HG02610 (cell line): Measurements from ENCODE around the gene FAM167B.
A peak's percentile ranks its signal among the peaks of the same experiment; 100 is the strongest.

ENCODE experiments used
- ATAC-seq: cut with Tn5 transposase; IDR thresholded peaks from one replicate; pipeline ENCODE4 v1.9.1; 2021; ENCODE audit warnings: mild to moderate bottlenecking, moderate library complexity; ENCODE audit not compliant: unreplicated experiment

FAM167B gene

DNA sequence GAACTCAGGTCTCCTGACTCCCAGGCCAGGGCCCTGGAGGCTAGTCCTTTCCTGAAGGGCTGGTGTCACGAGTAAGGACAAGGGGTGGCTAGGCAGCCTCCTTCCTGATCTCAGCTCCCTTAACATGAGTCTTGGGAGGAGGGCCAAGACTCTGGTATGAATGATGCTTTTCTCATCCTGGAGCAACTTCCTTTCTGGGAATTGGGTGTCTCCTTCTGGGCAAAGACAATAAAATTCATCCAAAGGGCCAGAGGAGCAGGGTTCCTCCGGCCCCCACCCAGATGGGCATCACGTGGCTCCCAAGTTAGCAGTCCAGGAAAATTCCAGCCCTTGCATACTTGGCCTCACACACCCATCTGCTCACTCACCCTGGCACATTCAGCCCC is at the start of gene FAM167B:
Gene FAM167B (plus strand): TSS at position 335 of the 386 bp plus-strand sequence. CDS start 200 bp downstream, outside the sequence.
- no peak for ATAC-seq

DNA sequence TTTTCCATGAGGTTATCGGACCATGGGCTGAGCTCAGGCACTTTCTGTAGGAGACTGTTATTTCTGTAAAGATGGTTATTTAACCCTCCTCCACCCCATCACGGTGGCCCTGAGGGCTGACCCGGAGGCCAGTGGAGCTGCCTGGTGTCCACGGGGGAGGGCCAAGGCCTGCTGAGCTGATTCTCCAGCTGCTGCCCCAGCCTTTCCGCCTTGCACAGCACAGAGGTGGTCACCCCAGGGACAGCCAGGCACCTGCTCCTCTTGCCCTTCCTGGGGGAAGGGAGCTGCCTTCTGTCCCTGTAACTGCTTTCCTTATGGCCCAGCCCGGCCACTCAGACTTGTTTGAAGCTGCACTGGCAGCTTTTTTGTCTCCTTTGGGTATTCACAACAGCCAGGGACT is 49.2 kb upstream of the FAM167B start:
- no peak for ATAC-seq

DNA sequence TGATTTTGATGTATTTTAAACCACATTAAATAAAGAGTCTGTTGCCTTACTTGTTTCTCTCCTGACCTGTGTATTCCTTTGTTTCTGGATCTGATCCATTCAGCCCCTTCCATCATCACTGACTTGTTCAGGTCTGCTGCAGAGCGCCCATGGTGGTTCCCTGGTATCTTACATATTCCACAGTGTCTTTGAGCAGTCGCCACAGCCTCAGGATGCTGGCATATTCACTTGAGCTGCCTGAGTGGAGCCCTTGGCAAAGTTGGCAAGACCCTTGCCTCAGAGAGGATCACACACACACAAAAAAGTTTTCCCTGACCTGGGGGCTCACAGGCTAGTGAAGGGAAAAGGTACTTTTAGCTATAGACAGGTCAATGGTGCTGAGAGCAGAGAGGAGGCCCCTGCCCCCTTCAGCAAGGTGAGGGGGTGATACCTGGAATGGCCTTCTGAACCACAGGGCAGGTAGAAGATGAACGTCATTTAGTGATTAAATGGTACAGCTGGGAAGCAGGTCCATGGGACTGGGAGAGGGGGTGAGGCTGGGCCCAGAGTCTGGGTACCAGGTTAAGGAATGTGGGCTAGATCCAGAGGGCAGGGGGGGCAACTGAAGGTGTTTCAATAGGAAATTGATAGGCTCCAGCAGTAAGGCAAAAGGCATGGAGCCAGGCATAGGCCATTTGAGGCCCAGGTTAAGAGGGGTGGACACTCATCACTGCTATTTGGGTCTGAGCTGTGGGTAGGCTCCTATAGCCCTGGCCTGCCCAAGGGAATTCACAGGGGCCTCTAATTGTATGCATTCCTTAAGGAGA is 48.6 kb upstream of the FAM167B start:
- no peak for ATAC-seq

DNA sequence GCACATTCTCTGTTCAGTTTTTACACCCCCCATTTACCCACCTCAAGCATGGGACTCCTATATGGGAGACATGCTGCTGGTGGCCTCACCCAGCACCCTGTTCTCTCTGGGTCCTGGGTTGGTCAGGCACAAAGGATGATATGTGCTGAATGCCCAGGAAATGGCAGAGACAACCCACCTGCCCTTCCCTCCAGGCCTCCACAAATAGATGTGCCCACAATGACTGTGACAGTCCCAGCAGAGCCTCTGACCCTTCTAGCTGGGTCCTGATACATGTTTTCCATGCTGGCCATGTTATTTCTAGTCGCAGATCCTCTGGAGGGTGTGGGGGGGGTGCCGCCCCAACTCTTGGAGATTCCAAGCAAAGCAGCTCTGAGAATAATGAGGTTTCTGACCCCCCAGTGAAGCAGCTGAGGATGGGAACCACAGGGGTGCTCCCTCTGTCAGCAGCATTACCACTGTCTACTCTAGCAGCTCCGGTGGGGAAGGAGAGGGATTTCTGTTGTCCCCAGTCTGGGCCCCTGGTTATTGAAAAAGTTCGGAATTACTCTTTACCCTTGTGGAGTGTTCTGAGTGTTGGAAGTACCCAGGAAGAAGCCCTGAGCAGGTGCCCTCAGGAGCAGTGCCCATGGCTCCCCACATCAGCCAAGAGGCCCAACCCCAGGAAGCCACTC is 47.8 kb upstream of the FAM167B start:
- no peak for ATAC-seq

DNA sequence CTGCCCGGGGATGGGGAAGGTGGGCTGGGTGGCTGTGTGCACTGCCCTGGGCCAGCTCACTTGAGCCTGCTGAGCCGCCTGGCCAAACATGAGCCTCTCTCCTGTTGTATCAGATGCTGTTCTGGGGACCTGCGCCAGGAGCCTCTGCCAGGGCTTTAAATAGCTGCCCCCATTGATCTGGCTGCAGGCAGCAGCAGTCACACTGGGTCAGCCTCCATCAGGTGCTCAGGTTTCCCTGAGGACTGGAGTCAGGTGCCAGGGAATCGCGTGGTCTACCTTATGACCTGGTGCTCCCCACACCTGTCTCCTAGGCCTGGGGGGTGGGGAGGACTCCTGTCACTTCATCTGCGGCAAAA is 47.3 kb upstream of the FAM167B start:
- no peak for ATAC-seq

DNA sequence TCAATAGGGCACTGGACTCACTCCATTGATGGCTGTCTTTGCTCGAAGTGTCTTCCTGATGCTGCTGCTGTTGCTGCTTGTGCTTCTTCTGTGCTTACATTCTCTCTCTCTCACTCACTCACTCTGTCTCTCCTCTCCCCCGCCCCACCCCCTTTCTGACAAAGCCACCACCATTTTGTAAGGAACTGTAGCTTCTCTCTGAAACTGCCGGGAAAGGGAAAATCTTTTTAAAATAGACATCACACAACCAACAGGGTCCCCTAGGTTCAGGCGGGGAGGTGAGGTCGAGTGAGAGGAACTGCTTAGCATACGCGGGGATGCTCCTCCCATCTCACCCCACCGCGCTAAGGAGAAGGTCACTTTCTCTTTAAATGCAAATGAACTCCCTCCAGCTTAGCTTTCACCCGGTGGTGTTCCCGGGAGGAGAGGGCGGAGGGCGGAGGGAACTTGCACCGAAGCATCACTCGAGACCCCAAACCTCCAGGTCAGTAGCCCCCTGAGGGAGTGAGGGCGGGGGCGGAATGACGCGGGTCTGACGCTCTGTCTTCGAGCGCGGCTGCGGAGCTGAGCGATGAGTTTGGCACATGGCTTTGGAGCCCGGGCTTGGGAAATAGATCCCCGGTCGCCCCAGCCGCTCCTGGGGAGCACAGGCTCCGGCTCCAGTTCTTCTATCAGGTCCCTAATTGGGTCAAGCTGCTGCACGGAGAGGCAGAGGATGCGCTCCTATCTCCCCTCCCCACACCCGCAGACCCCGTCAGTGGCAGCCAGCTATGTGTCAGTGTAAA is 46.6 kb upstream of the FAM167B start, which contains the start of gene CCDC28B:
Gene CCDC28B (plus strand): TSS at position 370 of the 785 bp plus-strand sequence. CDS start 1,341 bp downstream, outside the sequence.
- no peak for ATAC-seq

DNA sequence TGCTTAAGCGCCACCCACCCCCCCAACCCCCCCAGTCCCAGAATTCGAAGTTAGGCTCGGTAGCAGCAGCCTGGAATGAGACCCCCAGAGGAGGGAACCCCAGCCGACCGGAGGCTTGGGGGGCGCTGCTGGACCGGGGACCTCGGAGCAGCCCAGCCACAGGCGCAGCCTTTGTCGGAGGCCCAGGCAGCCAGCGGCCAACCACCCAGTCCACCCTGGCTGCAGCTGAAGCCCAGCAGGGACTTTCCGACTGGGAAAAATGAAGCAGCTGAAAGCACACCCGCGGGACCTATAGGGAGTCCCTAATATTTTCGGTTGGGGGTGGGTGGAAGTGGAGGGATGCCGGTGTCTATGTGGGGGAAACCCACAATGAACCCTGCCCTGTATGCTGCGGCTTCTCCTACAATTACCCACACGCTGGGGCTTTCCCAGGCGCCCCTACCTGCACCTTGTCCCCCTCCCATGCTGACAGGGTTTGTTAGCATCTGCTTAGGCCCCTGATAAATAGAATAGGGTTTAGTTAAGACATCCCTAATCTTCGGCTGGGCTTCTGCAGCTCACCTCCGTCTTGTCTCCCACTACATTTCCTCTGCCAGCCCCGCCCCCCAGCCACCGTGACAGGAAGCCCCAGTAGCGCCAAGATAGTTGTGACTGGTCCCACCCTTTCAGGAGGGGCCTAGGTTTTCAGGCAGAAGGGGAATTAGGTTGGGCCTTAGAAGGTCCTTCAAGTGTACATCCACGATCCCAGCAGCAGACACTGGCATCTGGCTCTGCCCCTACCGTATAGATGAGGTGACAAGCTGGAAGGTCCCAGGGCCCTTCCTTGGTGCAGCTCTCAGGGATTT is 45.8 kb upstream of the FAM167B start:
- ATAC-seq = peak; percentile 30

DNA sequence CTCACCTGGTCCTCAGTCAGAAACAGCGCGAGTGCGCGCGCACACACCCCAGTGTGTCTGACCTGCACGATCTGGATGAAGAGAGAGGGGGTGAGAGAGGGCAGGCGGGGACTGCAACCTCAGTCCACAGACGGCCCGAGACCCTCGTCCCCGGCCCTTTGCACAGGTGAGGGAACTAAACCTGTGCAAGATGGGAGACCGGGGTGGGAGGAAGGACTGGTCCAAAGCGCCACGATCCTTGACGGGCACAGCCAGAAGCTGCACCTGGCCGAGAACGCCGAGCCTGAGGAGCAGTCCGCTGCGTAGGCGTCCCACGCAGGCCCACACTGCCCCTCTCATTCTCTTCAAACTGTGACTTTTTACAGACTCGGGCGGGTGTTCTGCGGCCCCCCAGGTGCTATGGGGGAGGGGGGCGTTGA is 42.1 kb upstream of the FAM167B start:
- no peak for ATAC-seq

DNA sequence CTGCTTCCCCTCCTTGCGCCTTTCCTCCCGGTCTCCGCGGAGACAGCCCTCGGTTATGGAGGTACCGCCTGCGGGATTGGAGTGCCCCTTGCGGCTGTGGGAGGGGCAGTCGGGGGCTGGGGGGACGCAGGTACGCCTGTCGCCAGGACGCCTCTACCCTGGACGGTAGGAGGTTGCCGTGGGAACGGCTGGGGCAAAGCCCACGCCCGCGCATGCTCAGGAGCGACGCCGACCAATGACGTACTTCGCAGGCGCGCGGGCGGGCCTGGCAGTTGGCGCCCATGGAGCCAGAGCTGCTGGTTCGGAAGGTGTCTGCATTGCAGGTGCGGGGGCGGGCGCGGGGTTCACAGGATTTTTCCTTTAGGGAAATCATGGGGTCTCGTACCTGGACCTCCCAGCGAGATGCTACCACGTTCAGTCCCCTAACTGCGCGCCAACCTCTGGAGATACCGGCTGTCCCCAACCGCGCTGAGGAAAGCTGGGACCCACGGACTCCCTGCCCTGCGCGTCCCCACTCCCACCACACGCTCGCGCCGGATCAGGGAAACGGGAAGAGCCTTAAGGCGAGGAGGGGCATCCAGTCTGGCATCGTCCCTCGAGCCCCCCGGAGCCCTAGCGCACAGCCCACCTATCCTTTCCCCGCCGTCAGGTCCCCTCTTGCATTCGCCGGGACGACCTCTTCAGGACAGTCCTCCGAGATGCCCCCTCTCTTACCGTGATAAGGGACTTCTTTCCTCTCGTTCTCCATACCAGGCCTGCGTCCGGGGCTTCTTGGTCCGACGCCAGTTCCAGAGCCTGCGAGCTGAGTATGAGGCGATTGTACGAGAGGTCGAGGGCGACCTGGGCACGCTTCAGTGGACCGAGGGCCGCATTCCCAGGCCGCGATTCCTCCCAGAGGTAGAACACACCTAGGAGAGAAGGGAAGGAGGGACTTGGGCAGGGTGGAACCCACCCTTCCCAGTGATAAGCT is 41.3 kb upstream of the FAM167B start, which contains the start of gene IQCC:
Gene IQCC (plus strand): TSS at position 271 of the 970 bp plus-strand sequence. CDS start 11 bp downstream, at position 282.
- ATAC-seq = peak; percentile 38

DNA sequence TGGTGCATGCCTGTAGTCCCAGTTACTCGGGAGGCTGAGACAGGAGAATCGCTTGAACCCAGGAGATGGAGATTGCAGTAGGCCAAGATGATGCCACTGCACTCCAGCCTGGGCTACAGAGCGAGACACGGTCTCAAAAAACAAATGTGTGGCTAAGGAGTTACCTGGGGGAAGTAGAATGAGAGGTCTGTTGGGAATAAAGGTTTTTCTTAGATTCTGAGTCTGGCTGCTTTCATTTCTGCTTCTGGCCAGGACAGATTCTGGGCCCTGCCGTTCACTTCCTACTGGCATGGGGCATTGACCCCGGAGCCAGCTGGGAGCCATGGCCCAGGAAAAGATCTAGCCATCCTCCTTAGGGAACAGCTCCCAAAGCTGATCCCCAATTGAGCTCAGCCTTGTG is 38.6 kb upstream of the FAM167B start:
- no peak for ATAC-seq

DNA sequence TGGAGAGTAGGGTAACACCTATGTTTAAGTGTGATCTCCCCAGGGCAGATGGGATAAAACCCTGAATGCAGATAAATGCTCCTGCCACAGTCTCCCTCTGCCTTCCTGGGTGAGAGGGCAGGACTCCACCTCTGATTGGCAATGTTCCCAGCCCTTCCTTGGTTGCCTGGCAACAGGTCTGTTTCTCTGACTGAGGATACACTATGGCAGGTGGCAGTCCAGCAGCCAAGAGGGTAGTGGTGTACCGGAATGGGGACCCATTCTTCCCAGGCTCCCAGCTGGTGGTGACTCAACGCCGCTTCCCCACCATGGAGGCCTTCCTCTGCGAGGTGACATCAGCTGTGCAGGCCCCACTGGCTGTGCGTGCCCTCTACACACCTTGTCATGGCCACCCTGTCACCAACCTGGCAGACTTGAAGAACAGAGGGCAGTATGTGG is 38.1 kb upstream of the FAM167B start, which contains the start of gene DCDC2B:
Gene DCDC2B (plus strand): TSS at position 199 of the 438 bp plus-strand sequence. CDS start 5 bp downstream, at position 204.
- no peak for ATAC-seq

DNA sequence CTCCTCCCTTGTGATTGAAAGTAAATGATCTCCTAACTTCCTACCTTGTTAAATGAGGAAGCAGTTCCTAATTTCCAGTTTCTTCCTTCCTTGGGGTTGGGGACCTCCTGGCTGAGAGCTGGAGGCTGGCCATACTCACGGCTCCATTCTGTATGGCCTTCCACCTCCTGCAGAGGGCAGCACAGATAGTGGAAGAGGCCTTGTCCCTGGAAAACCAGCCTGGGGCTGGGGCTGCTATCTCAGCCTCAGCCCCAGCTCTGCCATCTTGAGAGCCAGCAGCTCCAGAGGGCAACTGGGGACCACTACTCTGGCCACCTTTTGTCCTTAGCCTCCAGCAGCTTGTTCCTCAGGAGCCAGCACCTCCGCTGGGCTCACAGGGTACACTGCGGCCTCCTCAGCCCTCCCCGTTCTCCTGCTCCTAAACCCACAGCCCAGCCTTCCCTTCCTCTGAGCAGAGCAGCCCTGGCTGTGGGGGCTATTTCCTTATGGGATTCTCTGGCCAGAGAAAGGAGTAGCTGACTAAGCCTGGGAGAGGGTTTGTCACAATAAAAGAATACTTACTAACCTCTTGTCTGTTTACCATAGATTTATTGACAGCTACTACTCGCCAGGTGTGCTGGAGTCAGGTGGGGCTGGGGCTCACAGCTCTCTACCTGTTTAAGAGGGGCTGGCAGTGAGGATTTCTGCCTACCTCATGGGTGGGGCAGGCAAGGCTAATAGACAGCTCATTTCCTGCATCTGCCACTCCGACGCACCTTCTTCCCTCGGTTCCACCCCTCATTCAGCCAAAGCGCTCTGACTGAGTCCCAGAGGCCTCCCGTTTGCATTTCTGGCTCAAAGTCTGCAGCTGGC is 31.2 kb upstream of the FAM167B start:
- no peak for ATAC-seq

DNA sequence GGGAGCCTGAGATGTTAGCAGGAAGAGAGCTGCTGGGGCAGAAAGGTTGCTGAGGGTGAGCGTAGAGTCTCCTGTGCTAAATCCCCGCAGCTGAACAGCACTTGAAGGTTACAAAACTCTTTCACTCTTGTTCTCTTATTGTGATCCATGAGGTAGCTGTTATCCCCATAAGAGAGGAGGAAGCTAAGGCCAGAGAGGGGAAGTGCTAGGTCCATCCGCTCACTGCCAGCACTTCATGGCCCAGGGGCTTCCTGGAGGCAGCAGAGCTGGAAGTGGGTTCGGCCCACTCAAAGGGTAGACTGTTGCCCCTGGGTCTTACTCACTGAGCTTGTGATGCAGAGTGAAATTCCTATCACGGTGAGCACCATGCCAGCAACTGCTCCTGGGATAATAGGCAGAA is 30.5 kb upstream of the FAM167B start:
- ATAC-seq = no peak

DNA sequence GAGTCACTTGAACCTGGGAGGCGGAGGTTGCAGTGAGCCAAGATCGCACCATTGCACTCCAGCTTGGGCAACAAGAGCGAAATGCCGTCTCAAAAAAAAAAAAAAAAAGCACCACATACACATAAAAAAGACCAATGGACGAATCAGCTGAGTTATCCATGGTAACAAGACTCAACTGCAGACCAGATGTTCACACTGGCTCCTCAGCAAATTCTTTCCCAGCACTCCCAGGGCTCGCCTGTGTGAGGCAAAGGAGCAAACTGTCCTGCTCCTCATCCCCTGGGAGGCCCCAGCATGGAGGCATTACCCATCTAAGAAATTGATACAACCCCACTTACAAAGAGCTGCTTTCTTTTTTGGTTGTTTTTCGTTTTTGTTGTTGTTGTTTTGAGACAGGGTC is 28.0 kb upstream of the FAM167B start:
- no peak for ATAC-seq

DNA sequence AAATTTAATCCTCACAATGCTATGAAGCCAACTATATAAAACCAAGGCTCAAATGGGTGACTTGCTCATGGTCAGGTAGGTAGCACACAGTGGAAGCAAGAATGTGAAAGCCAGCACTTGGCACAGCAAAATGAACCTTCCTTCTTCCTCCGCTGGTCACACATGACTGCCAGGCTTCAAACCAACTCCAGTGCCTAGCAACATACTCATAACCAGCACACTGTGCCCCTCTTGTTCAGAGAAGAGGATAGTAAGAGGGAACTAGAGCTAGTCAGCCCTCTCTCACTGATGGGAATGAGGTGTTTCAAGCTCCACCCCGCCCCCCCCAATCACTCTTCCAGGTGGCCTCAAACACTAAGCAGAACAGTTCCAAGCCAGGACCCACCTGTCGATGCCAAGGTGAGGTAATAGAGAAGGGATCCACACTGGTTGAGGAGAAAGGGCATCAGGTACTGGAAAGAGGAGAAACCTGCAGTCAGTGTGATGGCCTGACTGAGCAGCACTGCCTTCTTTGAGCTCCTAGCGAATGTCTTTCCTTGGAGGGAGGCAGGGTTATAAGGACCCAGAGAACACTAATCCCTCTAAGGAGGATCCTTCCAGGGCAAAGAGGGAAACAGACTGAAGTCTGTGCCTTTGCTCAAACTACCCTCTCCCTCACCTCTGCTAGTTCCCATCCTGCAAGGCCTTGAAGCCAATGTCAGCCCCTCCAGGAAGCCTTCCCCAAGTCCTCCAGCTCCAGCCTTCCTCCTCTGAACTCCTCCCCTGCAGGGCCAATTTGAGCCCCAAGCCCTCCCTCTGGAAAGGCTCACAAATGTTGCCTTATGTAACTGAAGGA is 26.1 kb upstream of the FAM167B start:
- ATAC-seq = no peak

DNA sequence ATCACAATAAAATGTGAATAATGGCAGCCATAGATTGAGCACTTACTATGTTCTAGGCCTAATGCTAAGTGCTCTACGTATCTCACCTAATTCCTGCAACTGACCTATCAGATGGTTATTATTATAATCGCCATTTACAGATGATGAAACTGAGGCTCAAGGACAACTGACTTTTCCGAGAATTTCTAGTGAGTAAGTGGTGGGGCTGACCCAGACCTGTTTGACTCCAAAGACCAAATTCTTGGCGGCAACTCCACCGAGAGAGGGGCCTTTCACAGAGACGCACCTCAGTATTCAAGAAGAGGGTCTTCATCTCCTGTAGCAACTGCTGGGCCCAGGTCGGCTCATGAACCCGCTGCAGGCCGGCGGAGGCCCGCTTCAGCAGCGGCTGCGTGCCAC is 25.4 kb upstream of the FAM167B start:
- no peak for ATAC-seq
